Measurements from ENCODE around the gene IMP4.

The IMP4 gene

GRCh38 chr2:130390460-130391057, 47.9 kb downstream of the IMP4 start:
- POLR2A ChIA-PET, result interaction anchor here (1.7 to 2.0 kb wide), 3 partner anchors 13 to 48 kb away, joined by 6 to 11 read pairs (median 8); partner anchors contain the start of gene IMP4
- Histone ChIP-seq H3K27ac (ENCODE audit: extremely low read depth, low read depth, low read length) (no peak overlapping the region; the same call in 1 of the 2 replicates), H3K4me1 (ENCODE audit: control insufficient read depth, insufficient read depth, low read length) (no peaks in the 10 kb centered on the region), H3K4me3 (ENCODE audit: low read depth, low read length) (peak overlapping the region; percentile 51), H3K36me3 (ENCODE audit: control insufficient read depth in 2 of 2, insufficient read depth in 1 of 2, low read length in 2 of 2) (no peaks in the 10 kb centered on the region), H3K9me3 (ENCODE audit: control insufficient read depth, insufficient read depth, low read depth, low read length) (no peaks in the 10 kb centered on the region)
- TF ChIP-seq ZNF391 (tag by site-specific recombination; IDR thresholded peaks at IDR 0.05; ENCODE audit: borderline replicate concordance, low read depth) (no peak), YY1 (tag by site-specific recombination; IDR thresholded peaks at IDR 0.05) (no peak), ZSCAN4 (tag by site-specific recombination; IDR thresholded peaks at IDR 0.05) (no peak), GLIS1 (tag by site-specific recombination; IDR thresholded peaks at IDR 0.05) (no peak), ZBTB7A (tag by site-specific recombination; IDR thresholded peaks at IDR 0.05; ENCODE audit: low read depth) (no peak), ZSCAN23 (tag by site-specific recombination; IDR thresholded peaks at IDR 0.05) (no peak), ZNF221 (tag by site-specific recombination; IDR thresholded peaks at IDR 0.05; ENCODE audit: borderline replicate concordance) (no peak), ZNF121 (tag by site-specific recombination; IDR thresholded peaks at IDR 0.05) (no peak), ZNF335 (tag by site-specific recombination; conservative IDR thresholded peaks at IDR 0.05) (no peak)
- CTCF ChIA-PET, result interaction anchor here (4.7 kb wide), 1 partner anchor 18 kb away, joined by 17 read pairs; no protein-coding TSS in a partner anchor

GRCh38 chr2:130391058-130391871, 48.6 kb downstream of the IMP4 start:
- Histone ChIP-seq H3K9me3 (ENCODE audit: control insufficient read depth, insufficient read depth, low read depth, low read length) (no peaks in the 10 kb centered on the region), H3K36me3 (ENCODE audit: control insufficient read depth in 2 of 2, insufficient read depth in 1 of 2, low read length in 2 of 2) (no peaks in the 10 kb centered on the region), H3K27ac (ENCODE audit: extremely low read depth, low read depth, low read length) (peak overlapping the region; percentile 66), H3K4me1 (ENCODE audit: control insufficient read depth, insufficient read depth, low read length) (no peaks in the 10 kb centered on the region), H3K4me3 (ENCODE audit: low read depth, low read length) (peak overlapping the region; percentile 51)
- CTCF ChIA-PET, result interaction anchor here (4.7 kb wide), 1 partner anchor 18 kb away, joined by 17 read pairs; no protein-coding TSS in a partner anchor
- POLR2A ChIA-PET, result interaction anchor here (1.7 to 2.0 kb wide), 3 partner anchors 14 to 49 kb away, joined by 6 to 11 read pairs (median 8); partner anchors contain the start of gene IMP4
- TF ChIP-seq OVOL3 (tag by site-specific recombination; IDR thresholded peaks at IDR 0.05) (no peak), RBAK (tag by site-specific recombination; IDR thresholded peaks at IDR 0.05) (no peak), ZNF629 (tag by site-specific recombination; IDR thresholded peaks at IDR 0.05) (peak; percentile 86), PATZ1 (tag by site-specific recombination; IDR thresholded peaks at IDR 0.05) (no peak; the same call in none of the 2 replicates), ZNF132 (tag by site-specific recombination; IDR thresholded peaks at IDR 0.05; ENCODE audit: borderline replicate concordance) (no peak), ZNF670 (tag by site-specific recombination; IDR thresholded peaks at IDR 0.05; ENCODE audit: low read depth) (no peak), ZNF843 (tag by site-specific recombination; IDR thresholded peaks at IDR 0.05) (no peak), SP2 (tag by site-specific recombination; IDR thresholded peaks at IDR 0.05) (peak; percentile 38), ZNF398 (tag by site-specific recombination; IDR thresholded peaks at IDR 0.05) (0 out of 2 replicates have a peak, but pooled peaks have one; percentile 11), ZNF560 (tag by site-specific recombination; IDR thresholded peaks at IDR 0.05; ENCODE audit: borderline replicate concordance) (no peak), ZNF366 (tag by site-specific recombination; conservative IDR thresholded peaks at IDR 0.05) (no peak), ZNF341 (tag by site-specific recombination; IDR thresholded peaks at IDR 0.05; ENCODE audit: low read depth) (peak; percentile 57), GFI1B (tag by site-specific recombination; IDR thresholded peaks at IDR 0.05) (no peak), ZNF521 (tag by site-specific recombination; IDR thresholded peaks at IDR 0.05) (no peak), KLF16 (tag by site-specific recombination; IDR thresholded peaks at IDR 0.05) (peak; percentile 29; the same call in 1 of the 2 replicates), ZSCAN16 (tag by site-specific recombination; IDR thresholded peaks at IDR 0.05) (no peak), SP7 (tag by site-specific recombination; IDR thresholded peaks at IDR 0.05) (no peak), ZNF211 (tag by site-specific recombination; IDR thresholded peaks at IDR 0.05; ENCODE audit: low read depth) (no peak), ZNF501 (tag by site-specific recombination; IDR thresholded peaks at IDR 0.05) (0 out of 2 replicates have a peak, but pooled peaks have one; percentile 43), ZNF610 (tag by site-specific recombination; IDR thresholded peaks at IDR 0.05; ENCODE audit: borderline replicate concordance) (no peak), MYNN (tag by site-specific recombination; IDR thresholded peaks at IDR 0.05; ENCODE audit: borderline replicate concordance) (no peak)
